Measurements from ENCODE around the gene KCNK1. TPM values are rescaled to one million over a fixed set of nuclear protein-coding genes. Genes with fewer than 3 reads are reported as not detected.

KCNK1 gene
- total and polyA plus RNA-seq, 2 of the 4 experiments (the other 2 are of a cell fraction), result 0.90 to 1.6 TPM

DNA sequence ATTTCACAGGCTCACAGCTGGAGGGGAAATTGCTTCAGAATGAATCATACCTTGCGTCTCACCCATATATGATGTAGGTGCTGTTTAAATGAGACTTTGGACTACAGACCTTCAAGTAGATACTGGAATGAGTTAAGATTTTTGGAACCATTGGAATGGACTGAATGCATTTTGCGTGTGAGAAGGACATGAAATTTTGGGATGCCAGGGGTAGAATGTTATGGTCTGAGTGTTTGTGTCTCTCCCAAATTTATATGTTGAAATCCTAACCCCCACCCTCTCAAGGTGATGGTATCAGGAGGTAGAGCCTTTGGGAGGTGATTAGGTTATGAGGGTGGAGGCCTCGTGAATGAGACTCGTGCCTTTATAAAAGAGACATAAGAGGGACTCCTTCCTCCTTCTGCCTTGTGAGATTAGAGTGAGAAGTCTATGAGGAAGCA, 41.4 kb downstream of the KCNK1 start:
- DNase-seq, result no peak
- no peaks in the 10 kb centered on the region for H3K4me1 ChIP-seq (ENCODE audit: control insufficient read depth, insufficient read depth, low read length)
- intact Hi-C loops (cut with micrococcal nuclease), result no loop called here

More for the DNA sequence above, 41.4 kb downstream of the KCNK1 start:
- no peak overlapping the region for H2BK20ac ChIP-seq (ENCODE audit: low read depth, low read length)
- dilution Hi-C loops (cut with HindIII; ENCODE audit: low sequenced_read_pairs, unreplicated experiment), result no loop called here
- no peak for TF ChIP-seq RAD21 (IDR thresholded peaks at IDR 0.05; ENCODE audit: low read length)
- no peak for TF ChIP-seq MAZ (IDR thresholded peaks at IDR 0.05; ENCODE audit: borderline replicate concordance, low read depth, low read length)
- TF ChIP-seq ELK1 (IDR thresholded peaks at IDR 0.05; ENCODE audit: borderline replicate concordance, low read depth, low read length), result no peak
- TF ChIP-seq MAFK (IDR thresholded peaks at IDR 0.05; ENCODE audit: low read depth, low read length), result no peak
- TF ChIP-seq CEBPB (IDR thresholded peaks at IDR 0.05; ENCODE audit: low read depth, low read length), result no peak
- no peak for TF ChIP-seq SMC3 (IDR thresholded peaks at IDR 0.05; ENCODE audit: low read depth, low read length)
- TF ChIP-seq, protein P1, sequence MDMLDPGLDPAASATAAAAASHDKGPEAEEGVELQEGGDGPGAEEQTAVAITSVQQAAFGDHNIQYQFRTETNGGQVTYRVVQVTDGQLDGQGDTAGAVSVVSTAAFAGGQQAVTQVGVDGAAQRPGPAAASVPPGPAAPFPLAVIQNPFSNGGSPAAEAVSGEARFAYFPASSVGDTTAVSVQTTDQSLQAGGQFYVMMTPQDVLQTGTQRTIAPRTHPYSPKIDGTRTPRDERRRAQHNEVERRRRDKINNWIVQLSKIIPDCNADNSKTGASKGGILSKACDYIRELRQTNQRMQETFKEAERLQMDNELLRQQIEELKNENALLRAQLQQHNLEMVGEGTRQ (IDR thresholded peaks at IDR 0.05; ENCODE audit: low read depth, low read length), result no peak
- TF ChIP-seq RCOR1 (IDR thresholded peaks at IDR 0.05; ENCODE audit: insufficient replicate concordance, low read length), result no peak
- no peak for TF ChIP-seq NFE2L2 (IDR thresholded peaks at IDR 0.05; ENCODE audit: low read depth, low read length)
- no peak overlapping the region for H4K91ac ChIP-seq (ENCODE audit: insufficient read depth, low read depth, low read length)
- H3K27ac ChIP-seq (ENCODE audit: insufficient read depth, low read length), result no peak overlapping the region
- H2AFZ ChIP-seq (replicated peaks; ENCODE audit: low read length, poor library complexity), result no peak overlapping the region
- H3K9ac ChIP-seq (ENCODE audit: low read depth, low read length), result no peak overlapping the region
- H3K56ac ChIP-seq (ENCODE audit: extremely low read depth, insufficient read depth, low read length), result no peak overlapping the region
- H3K4me2 ChIP-seq (ENCODE audit: low read depth, low read length), result no peak overlapping the region
- in situ Hi-C loops (cut with MboI; ENCODE audit: low sequenced_read_pairs), result no loop called here
- BruUV-seq (replicated peaks), result no TSS peak
- no peaks in the 10 kb centered on the region for H4K20me1 ChIP-seq (ENCODE audit: insufficient read depth, low read length)
- CTCF ChIA-PET, result no interaction called here
- no peaks in the 10 kb centered on the region for H3K79me1 ChIP-seq (ENCODE audit: low read depth in 1 of 2, low read length in 2 of 2)
- H3K23ac ChIP-seq (ENCODE audit: low read depth, low read length), result no peak overlapping the region
- WGBS, 2 experiments (ENCODE audit: extremely low coverage in 2 of 2, insufficient read length in 1 of 2), result no CpG with 5 or more reads among the region's 4 CpGs
- H3K4me3 ChIP-seq (ENCODE audit: insufficient read depth, low read depth, low read length), result no peak overlapping the region
- peaks cover 12% of the 10 kb centered on the region for H3K9me3 ChIP-seq (ENCODE audit: control insufficient read depth, insufficient read depth, low read length)
- no peaks in the 10 kb centered on the region for H3K36me3 ChIP-seq (ENCODE audit: control insufficient read depth, insufficient read depth, low read length)
- H3K27me3 ChIP-seq (ENCODE audit: control insufficient read depth, insufficient read depth, low read length), result no peaks in the 10 kb centered on the region
- no peak overlapping the region for H2BK120ac ChIP-seq (ENCODE audit: low read depth, low read length)
- no peak overlapping the region for H4K5ac ChIP-seq (ENCODE audit: low read depth, low read length)
- no peak overlapping the region for H4K8ac ChIP-seq (ENCODE audit: low read depth in 2 of 2, low read length in 2 of 2)
- H2BK5ac ChIP-seq (ENCODE audit: low read depth, low read length, poor library complexity, severe bottlenecking), result no peak overlapping the region
- H2AK5ac ChIP-seq (ENCODE audit: low read depth, low read length), result no peak overlapping the region
- H2BK15ac ChIP-seq (ENCODE audit: low read depth, low read length), result no peak overlapping the region
- H3K18ac ChIP-seq (ENCODE audit: low read depth, low read length), result no peak overlapping the region
- no peak overlapping the region for H2AK9ac ChIP-seq (replicated peaks; ENCODE audit: low read depth, low read length, poor library complexity)
- no peak for ATAC-seq (ENCODE audit: low read depth)
- POLR2A ChIA-PET (ENCODE audit: unreplicated experiment), result no interaction called here
- no peak overlapping the region for H3K4ac ChIP-seq (ENCODE audit: low read depth, low read length)
- H3K9me1 ChIP-seq (ENCODE audit: insufficient read depth, low read length), result no peaks in the 10 kb centered on the region
- no peak overlapping the region for H3K14ac ChIP-seq (replicated peaks; ENCODE audit: low read depth, low read length)

Data from IMR-90 (cell line).